SU-DHL-6 (cell line): ENCODE results near the gene LRRC37B.

Experiments used
- EZH2phosphoT487 ChIP-seq: fragments of 200-600 bp; sonication (generic), shearing (Covaris generic); conservative IDR thresholded peaks from 2 replicates; pipeline ENCODE4 v1.6.1; 2018; ENCODE audit warnings: mild to moderate bottlenecking, antibody characterized with exemption, low read length, moderate library complexity, mixed read lengths
- TF ChIP-seq, protein P1 (sequence below): fragments of 200-600 bp; sonication (generic); IDR thresholded peaks from one replicate; pipeline ENCODE4 v1.5.1; 2017; ENCODE audit warnings: antibody characterized with exemption, mild to moderate bottlenecking, low read length, moderate library complexity; ENCODE audit not compliant: insufficient read depth, poor library complexity, severe bottlenecking

DNA sequence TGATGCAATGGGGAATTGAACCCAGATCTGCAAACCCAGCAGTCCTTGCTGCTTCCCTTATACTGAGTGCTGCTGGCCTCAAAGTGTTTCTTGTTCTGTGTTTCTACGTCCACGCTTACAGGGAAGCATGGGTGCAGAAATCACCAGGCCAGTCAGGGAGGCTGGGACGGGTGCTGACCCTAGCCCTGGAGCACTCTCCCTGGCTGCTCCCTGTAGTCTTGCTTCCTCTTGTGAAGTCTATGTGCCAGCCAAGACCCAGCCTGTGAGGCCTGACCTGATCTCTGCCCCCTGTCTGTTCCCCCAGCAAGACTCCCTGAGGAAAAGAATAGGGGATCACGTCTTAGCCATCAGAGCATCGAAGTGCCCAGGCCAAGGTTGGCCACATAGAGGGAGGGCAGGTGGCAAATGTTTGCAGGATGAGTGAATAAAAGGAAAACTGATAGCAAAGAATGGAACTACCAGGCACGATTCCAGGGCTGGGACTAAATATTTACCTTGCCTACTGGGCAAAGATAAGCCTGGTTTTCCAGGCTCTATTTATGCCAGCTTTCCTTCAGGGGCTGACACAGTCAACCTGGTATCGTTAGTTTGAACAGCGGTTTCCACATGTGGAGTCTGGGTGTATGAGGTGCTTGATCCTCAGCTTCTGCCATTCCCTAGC, 93.9 kb downstream of the LRRC37B start:
- TF ChIP-seq, protein P1, sequence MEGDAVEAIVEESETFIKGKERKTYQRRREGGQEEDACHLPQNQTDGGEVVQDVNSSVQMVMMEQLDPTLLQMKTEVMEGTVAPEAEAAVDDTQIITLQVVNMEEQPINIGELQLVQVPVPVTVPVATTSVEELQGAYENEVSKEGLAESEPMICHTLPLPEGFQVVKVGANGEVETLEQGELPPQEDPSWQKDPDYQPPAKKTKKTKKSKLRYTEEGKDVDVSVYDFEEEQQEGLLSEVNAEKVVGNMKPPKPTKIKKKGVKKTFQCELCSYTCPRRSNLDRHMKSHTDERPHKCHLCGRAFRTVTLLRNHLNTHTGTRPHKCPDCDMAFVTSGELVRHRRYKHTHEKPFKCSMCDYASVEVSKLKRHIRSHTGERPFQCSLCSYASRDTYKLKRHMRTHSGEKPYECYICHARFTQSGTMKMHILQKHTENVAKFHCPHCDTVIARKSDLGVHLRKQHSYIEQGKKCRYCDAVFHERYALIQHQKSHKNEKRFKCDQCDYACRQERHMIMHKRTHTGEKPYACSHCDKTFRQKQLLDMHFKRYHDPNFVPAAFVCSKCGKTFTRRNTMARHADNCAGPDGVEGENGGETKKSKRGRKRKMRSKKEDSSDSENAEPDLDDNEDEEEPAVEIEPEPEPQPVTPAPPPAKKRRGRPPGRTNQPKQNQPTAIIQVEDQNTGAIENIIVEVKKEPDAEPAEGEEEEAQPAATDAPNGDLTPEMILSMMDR: no peak
- TF ChIP-seq EZH2phosphoT487: no peak
